CD14-positive monocyte (primary cell): ENCODE results near the gene RARB. TPM values are rescaled to one million over a fixed set of nuclear protein-coding genes. Genes with fewer than 3 reads are reported as not detected.

ENCODE experiments used
- DNase-seq, 3 donors: peaks; one replicate each; pipeline ENCODE4 v3.0.0-alpha.2; 2011 to 2022
- H2AFZ ChIP-seq: 2 replicates; pipeline ENCODE4 v1.6.0; 2012; ENCODE audit warnings: mild to moderate bottlenecking, low read depth, low read length, inconsistent platforms; ENCODE audit not compliant: insufficient read depth, poor library complexity, severe bottlenecking
- H3K27ac ChIP-seq, 2 donors: 1 replicate in 1 of 2; 2 replicates in 1 of 2; pipeline ENCODE4 v1.5.1; 2012 to 2013; ENCODE audit warnings: low read length in 2 of 2, control low read depth in 1 of 2, inconsistent platforms in 1 of 2, low read depth in 1 of 2, mild to moderate bottlenecking in 1 of 2
- H3K27me3 ChIP-seq, 2 donors: one replicate each; pipeline versions ENCODE4 v1.6.0 to v1.6.1; 2011 to 2013; ENCODE audit warnings: low read length in 2 of 2; ENCODE audit not compliant: control insufficient read depth in 2 of 2, insufficient read depth in 2 of 2
- H3K36me3 ChIP-seq, 2 donors: replicated peaks in 1 of 2; 1 replicate in 1 of 2; 2 replicates in 1 of 2; pipeline versions ENCODE4 v1.5.1 to v1.6.1; 2012 to 2013; ENCODE audit warnings: low read length in 2 of 2, control low read depth in 1 of 2, inconsistent platforms in 1 of 2, mild to moderate bottlenecking in 1 of 2; ENCODE audit not compliant: insufficient read depth in 2 of 2, control insufficient read depth in 1 of 2
- H3K4me1 ChIP-seq, 2 donors: 1 replicate in 1 of 2; 2 replicates in 1 of 2; pipeline versions ENCODE4 v1.5.1 to v1.6.1; 2012 to 2013; ENCODE audit warnings: low read length in 2 of 2, control low read depth in 1 of 2, inconsistent platforms in 1 of 2, mild to moderate bottlenecking in 1 of 2, moderate library complexity in 1 of 2; ENCODE audit not compliant: insufficient read depth in 2 of 2, control insufficient read depth in 1 of 2
- H3K4me2 ChIP-seq: replicated peaks from 2 replicates; pipeline ENCODE3; 2012; ENCODE audit warnings: low read length, moderate library complexity, mild to moderate bottlenecking; ENCODE audit not compliant: poor library complexity, severe bottlenecking; ENCODE audit errors: extremely low read depth
- H3K4me3 ChIP-seq, 3 experiments: fragments of 200-600 bp in 1 of 3; sonication (generic) in 1 of 3; replicated peaks in 1 of 3; 1 replicate in 2 of 3; 2 replicates in 1 of 3; pipeline ENCODE4 v1.5.1; 2011 to 2013; ENCODE audit warnings: low read length in 3 of 3, mild to moderate bottlenecking in 3 of 3, control low read depth in 2 of 3, low read depth in 2 of 3, inconsistent platforms in 1 of 3, moderate library complexity in 1 of 3
- H3K79me2 ChIP-seq: 2 replicates; pipeline ENCODE4 v1.6.0; 2012; ENCODE audit warnings: mild to moderate bottlenecking, control low read depth, inconsistent platforms, low read length, moderate library complexity; ENCODE audit not compliant: insufficient read depth
- H3K9ac ChIP-seq: 2 replicates; pipeline ENCODE4 v1.6.0; 2017; ENCODE audit warnings: low read length, mild to moderate bottlenecking; ENCODE audit not compliant: insufficient read depth, poor library complexity, severe bottlenecking
- H3K9me3 ChIP-seq, 2 donors: replicated peaks in 1 of 2; 1 replicate in 1 of 2; 2 replicates in 1 of 2; pipeline versions ENCODE4 v1.5.1 to v1.6.1; 2012 to 2013; ENCODE audit warnings: low read length in 2 of 2, control low read depth in 1 of 2; ENCODE audit not compliant: control insufficient read depth in 1 of 2, insufficient read depth in 1 of 2
- H4K20me1 ChIP-seq: 2 replicates; pipeline ENCODE4 v1.6.0; 2012; ENCODE audit warnings: mild to moderate bottlenecking, low read length, control low read depth, moderate library complexity; ENCODE audit not compliant: insufficient read depth
- H3K27ac Mint-ChIP-seq, 7 donors: one replicate each; pipeline ENCODE4 v1.8.0; 2020; ENCODE audit warnings: mild to moderate bottlenecking in 7 of 7, mixed read lengths in 7 of 7, moderate library complexity in 6 of 7, inconsistent platforms in 2 of 7
- H3K27me3 Mint-ChIP-seq, 3 donors: one replicate each; pipeline ENCODE4 v1.8.0; 2021 to 2022; ENCODE audit warnings: low read depth in 3 of 3, mild to moderate bottlenecking in 3 of 3, mixed read lengths in 3 of 3, moderate library complexity in 3 of 3, inconsistent platforms in 1 of 3
- H3K36me3 Mint-ChIP-seq, 2 donors: one replicate each; pipeline ENCODE4 v1.8.0; 2020; ENCODE audit warnings: mixed read lengths in 2 of 2, inconsistent platforms in 1 of 2, mild to moderate bottlenecking in 1 of 2
- H3K4me1 Mint-ChIP-seq: one replicate; pipeline ENCODE4 v1.8.0; 2020; ENCODE audit warnings: mild to moderate bottlenecking, mixed read lengths
- H3K4me3 Mint-ChIP-seq, 2 donors: one replicate each; pipeline ENCODE4 v1.8.0; 2020; ENCODE audit warnings: mild to moderate bottlenecking in 2 of 2, mixed read lengths in 2 of 2, moderate library complexity in 1 of 2
- H3K9me3 Mint-ChIP-seq, 7 donors: one replicate each; pipeline ENCODE4 v1.8.0; 2020 to 2022; ENCODE audit warnings: mixed read lengths in 7 of 7, mild to moderate bottlenecking in 6 of 7, moderate library complexity in 6 of 7, inconsistent platforms in 2 of 7
- WGBS: methylation state at CpG from one replicate; pipeline ENCODE4 v1.1.5; 2013; ENCODE audit warnings: missing lambda C conversion rate; ENCODE audit not compliant: insufficient coverage; 5-methylcytosine and 5-hydroxymethylcytosine counted together
- intact Hi-C, 2 donors: fragments of 100-400 bp; cut with micrococcal nuclease; formaldehyde crosslinking; loops; one replicate each; pipeline versions ENCODE4 v1.15.0 to v1.15.1; 2023
- polyA plus RNA-seq, 3 donors: library from polyadenylated mRNA; depleted of rRNA in 1 of 3; unstranded in 2 of 3; stranded (reverse) in 1 of 3; fragments of 300-500 nt in 2 of 3; fragments of >200 nt in 1 of 3; fragmentation: Illumina TruSeq in 2 of 3; gene quantifications; 1 replicate in 2 of 3; 2 replicates in 1 of 3; pipeline ENCODE4 v1.2.3, GENCODE V29; 2012 to 2021
- TF ChIP-seq, protein P1 (sequence below): fragments of 200-600 bp; IDR thresholded peaks from one replicate; pipeline ENCODE4 v1.8.0; 2022; ENCODE audit warnings: antibody characterized with exemption, mild to moderate bottlenecking

The RARB gene
- polyA plus RNA-seq, 3 donors: not detected

DNA sequence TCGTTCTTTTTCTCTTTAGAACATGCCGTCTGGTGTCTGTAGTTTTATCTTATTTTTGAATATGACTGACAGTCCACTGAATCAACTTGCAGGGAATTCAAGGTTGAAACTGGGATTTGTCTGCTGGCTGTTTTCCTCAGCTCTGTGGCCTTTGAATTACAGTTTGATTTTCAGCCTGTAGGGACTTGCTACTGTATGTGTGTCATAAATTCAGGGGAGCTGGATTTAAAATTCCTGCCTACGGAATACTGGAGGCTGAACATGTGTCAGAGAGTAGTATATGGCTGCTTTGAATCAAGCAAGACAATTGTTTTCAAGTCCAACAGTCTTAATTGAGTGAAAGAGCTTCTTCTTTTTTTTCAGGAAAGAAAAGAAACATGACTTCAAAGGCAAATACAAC, 33.9 kb downstream of the RARB start:
- TF ChIP-seq, protein P1, sequence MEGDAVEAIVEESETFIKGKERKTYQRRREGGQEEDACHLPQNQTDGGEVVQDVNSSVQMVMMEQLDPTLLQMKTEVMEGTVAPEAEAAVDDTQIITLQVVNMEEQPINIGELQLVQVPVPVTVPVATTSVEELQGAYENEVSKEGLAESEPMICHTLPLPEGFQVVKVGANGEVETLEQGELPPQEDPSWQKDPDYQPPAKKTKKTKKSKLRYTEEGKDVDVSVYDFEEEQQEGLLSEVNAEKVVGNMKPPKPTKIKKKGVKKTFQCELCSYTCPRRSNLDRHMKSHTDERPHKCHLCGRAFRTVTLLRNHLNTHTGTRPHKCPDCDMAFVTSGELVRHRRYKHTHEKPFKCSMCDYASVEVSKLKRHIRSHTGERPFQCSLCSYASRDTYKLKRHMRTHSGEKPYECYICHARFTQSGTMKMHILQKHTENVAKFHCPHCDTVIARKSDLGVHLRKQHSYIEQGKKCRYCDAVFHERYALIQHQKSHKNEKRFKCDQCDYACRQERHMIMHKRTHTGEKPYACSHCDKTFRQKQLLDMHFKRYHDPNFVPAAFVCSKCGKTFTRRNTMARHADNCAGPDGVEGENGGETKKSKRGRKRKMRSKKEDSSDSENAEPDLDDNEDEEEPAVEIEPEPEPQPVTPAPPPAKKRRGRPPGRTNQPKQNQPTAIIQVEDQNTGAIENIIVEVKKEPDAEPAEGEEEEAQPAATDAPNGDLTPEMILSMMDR: no peak
- Mint-ChIP-seq H3K27me3 (no peaks in the 10 kb centered on the region), H3K9me3 (no peaks in the 10 kb centered on the region), H3K4me1 (peaks cover 8% of the 10 kb centered on the region), H3K36me3 (no peaks in the 10 kb centered on the region), H3K4me3 (no peak overlapping the region), H3K27ac (no peak overlapping the region)
- no peak for DNase-seq
- WGBS: no CpG with 5 or more reads among the region's 3 CpGs
- H3K27ac ChIP-seq: no peak overlapping the region
- no peaks in the 10 kb centered on the region for H3K9me3 ChIP-seq
- no peaks in the 10 kb centered on the region for H3K36me3 ChIP-seq
- H4K20me1 ChIP-seq: no peaks in the 10 kb centered on the region
- H2AFZ ChIP-seq: no peak overlapping the region
- H3K9ac ChIP-seq: no peak overlapping the region
- no peaks in the 10 kb centered on the region for H3K27me3 ChIP-seq
- H3K79me2 ChIP-seq: no peaks in the 10 kb centered on the region
- H3K4me1 ChIP-seq: peaks cover 5 to 8% of the 10 kb centered on the region in 2 donors
- H3K4me3 ChIP-seq: no peak overlapping the region
- intact Hi-C loops: no loop called here
- no peak overlapping the region for H3K4me2 ChIP-seq

DNA sequence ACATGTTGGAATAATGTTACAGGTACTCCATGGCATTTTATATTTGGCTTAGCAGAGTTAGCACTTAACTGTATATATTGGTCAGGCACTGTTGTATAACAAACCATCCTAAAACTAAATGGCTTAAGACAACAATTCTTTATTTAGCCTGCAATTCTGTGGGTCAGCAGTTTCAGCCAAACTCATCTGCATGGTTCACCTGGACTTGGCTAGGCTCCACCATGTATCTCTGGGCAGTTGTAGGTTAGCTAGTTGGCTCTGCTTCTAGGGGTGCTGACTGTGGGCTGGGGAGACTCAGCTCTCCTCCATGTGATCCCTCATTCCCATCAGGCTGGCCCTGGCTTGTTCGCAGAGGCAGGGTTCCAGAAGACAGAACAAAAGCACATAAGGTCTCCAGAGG, 34.4 kb downstream of the RARB start:
- no peaks in the 10 kb centered on the region for H3K27me3 Mint-ChIP-seq
- DNase-seq: no peak
- no peak overlapping the region for H2AFZ ChIP-seq
- H3K4me3 ChIP-seq: no peak overlapping the region
- H4K20me1 ChIP-seq: no peaks in the 10 kb centered on the region
- WGBS: 100% methylated on average over 1 of the region's 1 CpG
- no peak overlapping the region for H3K9ac ChIP-seq
- H3K27me3 ChIP-seq: no peaks in the 10 kb centered on the region
- H3K36me3 ChIP-seq: no peaks in the 10 kb centered on the region
- intact Hi-C loops: no loop called here
- no peak overlapping the region for H3K27ac ChIP-seq
- no peak overlapping the region for H3K4me2 ChIP-seq
- no peak overlapping the region for H3K4me3 Mint-ChIP-seq
- H3K4me1 Mint-ChIP-seq: peaks cover 8% of the 10 kb centered on the region
- TF ChIP-seq, protein P1: no peak
- no peak overlapping the region for H3K27ac Mint-ChIP-seq
- H3K9me3 ChIP-seq: no peaks in the 10 kb centered on the region
- no peaks in the 10 kb centered on the region for H3K36me3 Mint-ChIP-seq
- no peaks in the 10 kb centered on the region for H3K9me3 Mint-ChIP-seq
- peaks cover 5 to 8% of the 10 kb centered on the region in 2 donors for H3K4me1 ChIP-seq
- no peaks in the 10 kb centered on the region for H3K79me2 ChIP-seq
